Hippocampal formation (tissue), 2 donors: ENCODE results near the gene GPR50.

Source experiments
- DNase-seq, 2 donors: peaks; one replicate each; lab custom pipeline; 2025; lab: John Stamatoyannopoulos, UW

Gene GPR50

GRCh38 chrX:151176231-151176750 is at the start of gene GPR50:
Gene GPR50 (plus strand): TSS chrX:151176584. CDS start chrX:151176722, 138 bp downstream.
- no peak for DNase-seq

GRCh38 chrX:151132531-151132930 is 43.9 kb upstream of the GPR50 start:
- DNase-seq: no peak

- DNase-seq: peak; percentile 9 to 36
Measured at GRCh38 chrX:151151665-151152267, 24.6 kb upstream of the GPR50 start.

- no peak for DNase-seq
Measured at GRCh38 chrX:151153086-151153485, 23.3 kb upstream of the GPR50 start.

GRCh38 chrX:151153667-151154066 is 22.7 kb upstream of the GPR50 start:
- DNase-seq: no peak

- DNase-seq: no peak
Measured at GRCh38 chrX:151155234-151155633, 21.1 kb upstream of the GPR50 start.

- DNase-seq: no peak
Measured at GRCh38 chrX:151161690-151162089, 14.7 kb upstream of the GPR50 start.

GRCh38 chrX:151167791-151168345 is 8.5 kb upstream of the GPR50 start:
- DNase-seq: no peak

GRCh38 chrX:151169783-151170182 is 6.6 kb upstream of the GPR50 start:
- DNase-seq: no peak

GRCh38 chrX:151174581-151175282 is 1.7 kb upstream of the GPR50 start:
- DNase-seq: no peak

GRCh38 chrX:151175283-151176062 is 911 bp upstream of the GPR50 start:
- DNase-seq: no peak

GRCh38 chrX:151177141-151178027 is 1.0 kb downstream of the GPR50 start:
- no peak for DNase-seq

- no peak for DNase-seq
Measured at GRCh38 chrX:151178746-151179145, 2.4 kb downstream of the GPR50 start.

GRCh38 chrX:151180400-151180799 is 4.0 kb downstream of the GPR50 start:
- DNase-seq: no peak

- no peak for DNase-seq
Measured at GRCh38 chrX:151181088-151181487, 4.7 kb downstream of the GPR50 start.

GRCh38 chrX:151183233-151183753 is 6.9 kb downstream of the GPR50 start:
- no peak for DNase-seq

GRCh38 chrX:151183912-151184565 is 7.7 kb downstream of the GPR50 start:
- no peak for DNase-seq

- DNase-seq: no peak
Measured at GRCh38 chrX:151184705-151185104, 8.3 kb downstream of the GPR50 start.

GRCh38 chrX:151206871-151207270 is 30.5 kb downstream of the GPR50 start:
- DNase-seq: no peak

GRCh38 chrX:151225843-151226242 is 49.5 kb downstream of the GPR50 start:
- DNase-seq: no peak

GRCh38 chrX:151226941-151227340 is 50.6 kb downstream of the GPR50 start:
- DNase-seq: no peak
